ENCODE measurements around the gene YBX2. TPM values are rescaled to one million over a fixed set of nuclear protein-coding genes. Genes with fewer than 3 reads are reported as not detected.

Gene YBX2
- polyA plus RNA-seq, 1 donor (not counting 4 experiments of a cell fraction or from before 2014, with no cell fraction given): 0.05 TPM

DNA sequence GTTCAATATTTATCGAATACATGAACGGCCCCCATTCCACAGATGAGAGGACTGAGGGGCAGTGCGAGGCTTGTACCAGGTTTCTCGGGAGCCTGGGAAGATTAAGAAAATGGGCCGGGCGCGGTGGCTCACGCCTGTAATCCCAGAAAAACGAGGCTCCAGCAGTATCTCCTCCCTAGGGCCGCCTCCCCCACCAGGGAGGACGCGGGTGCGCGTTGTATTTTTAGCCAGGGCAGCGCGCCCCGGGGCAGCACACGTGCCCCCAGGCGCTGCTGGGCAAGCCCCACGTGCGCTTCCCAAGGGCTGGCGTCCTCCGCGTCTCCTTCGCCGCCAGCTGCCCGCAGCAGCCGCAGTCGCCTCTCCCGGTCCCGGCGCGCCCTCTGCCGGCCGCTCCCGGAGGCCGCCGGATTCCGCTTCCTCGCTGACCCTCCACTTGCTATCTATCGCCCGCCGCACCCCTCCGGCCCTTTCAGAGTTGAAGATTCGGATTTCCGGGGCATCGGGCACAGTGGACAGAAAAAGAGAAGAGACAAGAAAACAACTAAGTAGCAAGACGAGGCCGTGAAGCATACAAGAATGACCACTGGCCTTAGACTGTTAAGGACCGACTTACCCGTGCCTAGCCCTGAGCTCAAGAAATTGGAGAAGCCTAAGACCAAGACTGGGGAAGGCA, 1.9 kb upstream of the YBX2 start:
- Histone ChIP-seq H3K79me2 (ENCODE audit: control insufficient read depth, insufficient read depth, low read length) (no peaks in the 10 kb centered on the region), H3K9ac (ENCODE audit: control insufficient read depth, extremely low read depth, insufficient read depth, low read length) (no peak overlapping the region), H3K9me3 (ENCODE audit: control insufficient read depth, low read depth, low read length) (no peaks in the 10 kb centered on the region), H4K20me1 (ENCODE audit: control insufficient read depth, extremely low read depth, insufficient read depth, low read length) (peaks cover 2% of the 10 kb centered on the region), H3K36me3 (ENCODE audit: control insufficient read depth in 2 of 2, extremely low read depth in 1 of 2, insufficient read depth in 2 of 2, low read length in 2 of 2) (no peaks in the 10 kb centered on the region), H2AFZ (ENCODE audit: control insufficient read depth, low read length) (peak overlapping the region; percentile 30), H3K4me1 (ENCODE audit: control insufficient read depth, extremely low read depth, insufficient read depth, low read length) (peaks cover 23% of the 10 kb centered on the region), H3K4me2 (ENCODE audit: control insufficient read depth, extremely low read depth, insufficient read depth, low read depth, low read length) (peak overlapping the region; percentile 66), H3K4me3 (ENCODE audit: control insufficient read depth in 2 of 3, extremely low read depth in 1 of 3, insufficient read depth in 2 of 3, low read depth in 1 of 3, low read length in 3 of 3) (peak overlapping the region in 1 of 3 experiments; percentile 37), H3K9me1 (ENCODE audit: control insufficient read depth, extremely low read depth, insufficient read depth, low read length) (no peaks in the 10 kb centered on the region), H3K27me3 (ENCODE audit: control insufficient read depth, extremely low read depth, insufficient read depth, low read length) (peaks cover 33% of the 10 kb centered on the region), H3K27ac (ENCODE audit: control insufficient read depth, insufficient read depth, low read length) (no peak overlapping the region)
- FAIRE-seq: no peak
- TF ChIP-seq CTCF (optimal IDR thresholded peaks at IDR 0.05 in 1 of 3, IDR thresholded peaks at IDR 0.05 in 1 of 3, conservative IDR thresholded peaks at IDR 0.05 in 1 of 3; ENCODE audit: extremely low read depth in 1 of 3, insufficient read depth in 2 of 3, low read length in 3 of 3) (peak; percentile 68 to 94 (median 83)), EZH2 (IDR thresholded peaks at IDR 0.05; ENCODE audit: low read length) (no peak)
- dilution Hi-C loops (cut with MboI; ENCODE audit: extremely low pct_ligation_motif_present, low sequenced_read_pairs): no loop called here
- DNase-seq (ENCODE audit: low read depth, low spot score): no peak

DNA sequence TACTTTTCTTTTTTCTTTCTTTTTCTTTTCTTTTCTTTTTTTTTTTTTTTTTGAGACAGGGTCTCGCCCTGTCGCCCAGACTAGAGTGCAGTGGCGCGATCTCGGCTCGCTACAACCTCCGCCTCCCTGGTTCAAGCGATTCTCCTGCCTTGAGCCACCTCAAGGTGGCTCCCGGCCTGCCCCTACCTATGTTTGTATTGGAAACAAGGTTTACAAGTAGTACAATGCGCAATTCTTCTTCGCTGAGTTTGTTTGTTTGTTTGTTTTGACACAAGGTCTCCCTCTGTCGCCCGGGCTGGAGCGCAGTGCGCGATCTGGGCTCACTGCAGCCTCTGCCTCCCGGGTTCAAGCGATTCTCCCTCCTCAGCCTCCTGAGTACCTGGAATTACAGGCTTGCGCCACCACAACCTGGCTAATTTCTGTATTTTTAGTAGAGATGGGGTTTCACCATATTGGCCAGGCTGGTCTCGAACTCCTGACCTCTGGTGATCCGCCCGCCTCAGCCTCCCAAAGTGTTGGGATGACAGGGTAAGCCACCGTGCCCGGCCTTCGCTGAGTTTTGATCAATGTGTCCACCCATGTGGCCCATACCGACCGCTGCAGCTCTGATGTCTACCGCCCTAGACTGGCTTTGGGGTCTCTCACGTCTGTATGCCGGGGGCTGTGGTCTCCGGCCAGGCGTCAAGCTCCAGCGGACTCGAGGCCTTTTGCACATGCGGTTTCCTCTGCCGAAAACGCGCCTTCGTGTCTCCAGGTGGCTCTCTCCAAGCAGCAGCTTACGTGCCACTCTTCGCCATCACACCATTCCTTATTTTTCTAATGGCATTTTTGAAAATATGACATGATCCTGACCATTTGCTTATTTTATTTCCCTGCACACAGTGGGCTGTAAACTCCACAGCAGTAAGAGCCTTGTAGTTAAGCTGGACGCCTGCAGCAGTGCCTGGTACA, 1.1 kb upstream of the YBX2 start:
- no peak overlapping the region for H3K27ac ChIP-seq (ENCODE audit: control insufficient read depth, insufficient read depth, low read length)
- TF ChIP-seq EZH2 (IDR thresholded peaks at IDR 0.05; ENCODE audit: low read length): no peak
- peak overlapping the region; percentile 73 for H3K4me2 ChIP-seq (ENCODE audit: control insufficient read depth, extremely low read depth, insufficient read depth, low read depth, low read length)
- H2AFZ ChIP-seq (ENCODE audit: control insufficient read depth, low read length): no peak overlapping the region
- peaks cover 33% of the 10 kb centered on the region for H3K27me3 ChIP-seq (ENCODE audit: control insufficient read depth, extremely low read depth, insufficient read depth, low read length)
- no peaks in the 10 kb centered on the region for H3K9me3 ChIP-seq (ENCODE audit: control insufficient read depth, low read depth, low read length)
- no peaks in the 10 kb centered on the region for H3K79me2 ChIP-seq (ENCODE audit: control insufficient read depth, insufficient read depth, low read length)
- H4K20me1 ChIP-seq (ENCODE audit: control insufficient read depth, extremely low read depth, insufficient read depth, low read length): peaks cover 2% of the 10 kb centered on the region
- H3K36me3 ChIP-seq (ENCODE audit: control insufficient read depth in 2 of 2, extremely low read depth in 1 of 2, insufficient read depth in 2 of 2, low read length in 2 of 2): no peaks in the 10 kb centered on the region
- peak overlapping the region in 1 of 3 experiments; percentile 37 for H3K4me3 ChIP-seq (ENCODE audit: control insufficient read depth in 2 of 3, extremely low read depth in 1 of 3, insufficient read depth in 2 of 3, low read depth in 1 of 3, low read length in 3 of 3)
- DNase-seq (ENCODE audit: low read depth, low spot score): no peak
- no peak overlapping the region for H3K9ac ChIP-seq (ENCODE audit: control insufficient read depth, extremely low read depth, insufficient read depth, low read length)
- no peaks in the 10 kb centered on the region for H3K9me1 ChIP-seq (ENCODE audit: control insufficient read depth, extremely low read depth, insufficient read depth, low read length)
- dilution Hi-C loops (cut with MboI; ENCODE audit: extremely low pct_ligation_motif_present, low sequenced_read_pairs): no loop called here
- H3K4me1 ChIP-seq (ENCODE audit: control insufficient read depth, extremely low read depth, insufficient read depth, low read length): peaks cover 23% of the 10 kb centered on the region
- FAIRE-seq: no peak
